GM23338 (cell line): ENCODE results near the gene ZNF891. TPM values are rescaled to one million over a fixed set of nuclear protein-coding genes. Genes with fewer than 3 reads are reported as not detected.

Source experiments
- ATAC-seq: fragments of 200-7000 bp; cut with Tn5 transposase; 3 replicates; pipeline ENCODE4 v1.9.1; 2020
- DNase-seq: peaks from one replicate; pipeline ENCODE4 v3.0.0-alpha.2; 2015; ENCODE audit warnings: low spot score
- H2AFZ ChIP-seq: fragments of 200-600 bp; sonication (generic); 2 replicates; pipeline ENCODE4 v1.8.0; 2016; ENCODE audit warnings: antibody characterized with exemption, mild to moderate bottlenecking, moderate library complexity
- H3F3A ChIP-seq: fragments of 200-600 bp; sonication (generic); replicated peaks from 2 replicates; pipeline ENCODE4 v1.8.0; 2017; ENCODE audit warnings: antibody characterized with exemption, mixed run types, low read depth
- H3K27ac ChIP-seq: fragments of 200-600 bp; sonication (generic); 2 replicates; pipeline ENCODE4 v1.6.1; 2016; ENCODE audit warnings: low read depth
- H3K27me3 ChIP-seq: fragments of 200-600 bp; sonication (generic); 2 replicates; pipeline ENCODE4 v1.8.0; 2016; ENCODE audit warnings: mild to moderate bottlenecking, mixed run types, moderate library complexity; ENCODE audit not compliant: insufficient read depth
- H3K36me3 ChIP-seq: fragments of 200-600 bp; sonication (generic); 2 replicates; pipeline ENCODE4 v1.8.0; 2016; ENCODE audit warnings: mild to moderate bottlenecking; ENCODE audit not compliant: insufficient read depth
- H3K4me1 ChIP-seq: fragments of 200-600 bp; sonication (generic); 2 replicates; pipeline ENCODE4 v1.8.0; 2016; ENCODE audit warnings: mild to moderate bottlenecking, moderate library complexity; ENCODE audit not compliant: insufficient read depth
- H3K4me2 ChIP-seq: fragments of 200-600 bp; sonication (generic); 2 replicates; pipeline ENCODE4 v1.7.1; 2017; ENCODE audit warnings: mixed run types
- H3K4me3 ChIP-seq: fragments of 200-600 bp; sonication (generic); 2 replicates; pipeline ENCODE4 v1.6.1; 2016; ENCODE audit warnings: mixed run types
- H3K79me2 ChIP-seq: fragments of 200-600 bp; sonication (generic); replicated peaks from 2 replicates; pipeline ENCODE4 v1.8.0; 2017; ENCODE audit warnings: mild to moderate bottlenecking; ENCODE audit not compliant: insufficient read depth
- H3K9me2 ChIP-seq: fragments of 200-600 bp; sonication (generic); 2 replicates; pipeline ENCODE4 v1.8.0; 2017; ENCODE audit not compliant: insufficient read depth
- H4K20me1 ChIP-seq: fragments of 200-600 bp; sonication (generic); replicated peaks from 2 replicates; pipeline ENCODE4 v1.8.0; 2017; ENCODE audit warnings: mild to moderate bottlenecking; ENCODE audit not compliant: insufficient read depth
- H3K27ac Mint-ChIP-seq: 2 replicates; pipeline ENCODE4 v1.8.0; 2020; ENCODE audit warnings: inconsistent platforms, mild to moderate bottlenecking, moderate library complexity, mixed read lengths
- H3K27me3 Mint-ChIP-seq: 3 replicates; pipeline ENCODE4 v1.8.0; 2022; ENCODE audit warnings: low read depth, mild to moderate bottlenecking, moderate library complexity, mixed read lengths, inconsistent platforms; ENCODE audit not compliant: insufficient read depth, poor library complexity
- H3K36me3 Mint-ChIP-seq: 3 replicates; pipeline ENCODE4 v1.8.0; 2021; ENCODE audit warnings: low read depth, mild to moderate bottlenecking, inconsistent platforms, moderate library complexity, mixed read lengths
- H3K4me1 Mint-ChIP-seq: 3 replicates; pipeline ENCODE4 v1.8.0; 2020; ENCODE audit warnings: mild to moderate bottlenecking, inconsistent platforms, mixed read lengths
- H3K4me3 Mint-ChIP-seq: 3 replicates; pipeline ENCODE4 v1.8.0; 2021; ENCODE audit warnings: moderate library complexity, mild to moderate bottlenecking, inconsistent platforms, mixed read lengths
- H3K9me3 Mint-ChIP-seq: 3 replicates; pipeline ENCODE4 v1.8.0; 2020; ENCODE audit warnings: moderate library complexity, mild to moderate bottlenecking, inconsistent platforms, mixed read lengths
- CTCF ChIP-seq, 2 experiments: fragments of 200-600 bp in 1 of 2; sonication (generic) in 1 of 2; conservative IDR thresholded peaks; 2 replicates each; pipeline versions ENCODE4 v1.5.1 to v1.6.1; 2016 to 2017; ENCODE audit warnings: antibody characterized with exemption in 2 of 2, low read depth in 2 of 2, mild to moderate bottlenecking in 2 of 2, moderate library complexity in 1 of 2
- ETS1 ChIP-seq: IDR thresholded peaks from 2 replicates; pipeline ENCODE4 v1.6.1; 2016; ENCODE audit warnings: antibody characterized with exemption
- EZH2phosphoT487 ChIP-seq: fragments of 200-600 bp; sonication (generic); IDR thresholded peaks from one replicate; pipeline ENCODE4 v1.8.1; 2018; ENCODE audit warnings: antibody characterized with exemption; ENCODE audit not compliant: unreplicated experiment
- NANOG ChIP-seq: IDR thresholded peaks from 2 replicates; pipeline ENCODE4 v1.6.1; 2016; ENCODE audit warnings: antibody characterized with exemption, borderline replicate concordance
- STAT1 ChIP-seq: IDR thresholded peaks from one replicate; pipeline ENCODE4 v1.6.1; 2016; ENCODE audit warnings: antibody characterized with exemption; ENCODE audit not compliant: unreplicated experiment
- ZNF114 ChIP-seq: fragments of 250-450 bp; sonication (Bioruptor Pico); IDR thresholded peaks from 2 replicates; pipeline ENCODE4 v1.5.0; 2020; ENCODE audit warnings: mild to moderate bottlenecking, moderate library complexity
- ZNF331 ChIP-seq: fragments of 250-450 bp; sonication (Bioruptor Pico); IDR thresholded peaks from 2 replicates; pipeline ENCODE4 v1.5.0; 2020; ENCODE audit warnings: low read depth, mild to moderate bottlenecking, moderate library complexity
- ZNF462 ChIP-seq: fragments of 250-450 bp; sonication (Bioruptor Pico); IDR thresholded peaks from 2 replicates; pipeline ENCODE4 v1.5.0; 2020; ENCODE audit warnings: mild to moderate bottlenecking, moderate library complexity
- polyA plus RNA-seq: library from polyadenylated mRNA; unstranded; fragments of >200 nt; fragmentation: Nextera tagmentation; extraction: Ambion mirVana; gene quantifications from 2 replicates; pipeline ENCODE4 v1.2.1, GENCODE V29; 2016
- total RNA-seq: library from RNA; depleted of rRNA; stranded (reverse); fragments of >200 nt; shearing (Covaris generic); gene quantifications from 2 replicates; pipeline ENCODE4 v1.2.3, GENCODE V29; 2014

The ZNF891 gene
- total and polyA plus RNA-seq, 2 experiments from 2014 or later, result 1.8 to 5.4 TPM

GRCh38 chr12:133172491-133172890, 42.4 kb upstream of the ZNF891 start:
- Mint-ChIP-seq H3K4me1 (no peaks in the 10 kb centered on the region), H3K27me3 (no peaks in the 10 kb centered on the region), H3K27ac (no peak overlapping the region), H3K9me3 (peaks cover 89% of the 10 kb centered on the region), H3K36me3 (peaks cover 30% of the 10 kb centered on the region), H3K4me3 (no peak overlapping the region)
- no peaks in the 10 kb centered on the region for H3K4me1 ChIP-seq
- no peak overlapping the region for H3K4me3 ChIP-seq
- TF ChIP-seq ZNF114 (CRISPR knock-in tag), result no peak
- no peak for TF ChIP-seq CTCF (conservative IDR thresholded peaks at IDR 0.05; ENCODE audit: low read depth in 2 of 2)
- no peak for TF ChIP-seq STAT1
- TF ChIP-seq EZH2phosphoT487, result no peak
- no peak for TF ChIP-seq ZNF331
- TF ChIP-seq ZNF462 (CRISPR knock-in tag), result no peak
- TF ChIP-seq NANOG, result no peak
- TF ChIP-seq ETS1, result no peak
- no peaks in the 10 kb centered on the region for H3K9me2 ChIP-seq
- DNase-seq, result no peak
- H2AFZ ChIP-seq, result no peak overlapping the region
- no peaks in the 10 kb centered on the region for H3K27me3 ChIP-seq
- ATAC-seq, result no peak
- no peaks in the 10 kb centered on the region for H3K79me2 ChIP-seq
- no peaks in the 10 kb centered on the region for H4K20me1 ChIP-seq
- H3F3A ChIP-seq, result no peaks in the 10 kb centered on the region
- 0 out of 2 replicates have a peak, but pooled peaks cover 7% of the 10 kb centered on the region for H3K36me3 ChIP-seq
- no peak overlapping the region for H3K27ac ChIP-seq
- H3K4me2 ChIP-seq, result no peak overlapping the region
